ENCODE results near the gene SEC61A1.

The SEC61A1 gene

GRCh38 chr3:128113817-128114794, 61.9 kb downstream of the SEC61A1 start:
- DNase-seq (ENCODE audit: low spot score) = peak; percentile 40
